RWPE1 (cell line): Measurements from ENCODE around the gene EPS8.

ENCODE experiments used
- CTCF ChIA-PET: fragments of 350-600 bp; sonication (Branson Sonifier 250); formaldehyde crosslinking; extraction: SDS; loops from one replicate; lab custom pipeline; 2021; lab: Yijun Ruan, JAX
- POLR2A ChIA-PET: fragments of 400-600 bp; formaldehyde crosslinking; extraction: SDS; loops from one replicate; lab custom pipeline; 2020; ENCODE audit warnings: antibody characterized with exemption; ENCODE audit not compliant: low non-redundant PET; lab: Yijun Ruan, JAX
- DNase-seq: peaks from one replicate; pipeline ENCODE4 v3.0.0; 2012; ENCODE audit warnings: low spot score
- H3K27ac ChIP-seq: fragments of 450-650 bp; 2 replicates; pipeline ENCODE4 v1.5.1; 2017
- CTCF ChIP-seq: fragments of 450-650 bp; conservative IDR thresholded peaks from 2 replicates; pipeline ENCODE4 v1.5.1; 2017; ENCODE audit warnings: low read depth, mild to moderate bottlenecking

EPS8 gene

GRCh38 chr12:15702276-15702675 lies 86.9 kb downstream of the EPS8 start:
- no peak for TF ChIP-seq CTCF
- no peak overlapping the region for H3K27ac ChIP-seq
- no peak for DNase-seq
- ChIA-PET POLR2A (no interaction called here), CTCF (no interaction called here)

DNA sequence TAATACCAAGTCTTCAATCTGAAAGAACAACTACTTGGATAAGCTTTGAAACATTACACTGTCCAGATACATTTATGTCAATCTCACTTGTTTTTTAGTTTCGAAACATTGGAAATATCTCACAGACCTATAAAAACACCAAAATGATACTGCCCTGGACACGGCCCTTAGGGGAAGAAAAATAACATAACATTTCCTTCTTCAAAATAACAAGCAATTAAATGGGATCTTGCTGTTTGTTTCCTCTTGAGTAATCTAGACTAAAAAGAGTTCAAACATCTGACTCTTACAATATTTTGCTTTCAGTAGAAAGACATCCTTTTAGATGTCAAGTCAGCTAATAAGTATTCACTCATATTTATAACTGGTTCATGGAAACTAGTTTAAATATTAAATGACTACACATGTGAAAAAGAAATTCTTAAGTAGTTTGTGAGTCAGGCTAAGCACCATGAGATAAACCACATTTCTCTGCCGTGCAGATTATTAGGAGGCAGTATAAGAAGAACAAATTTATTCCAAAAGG lies 87.5 kb downstream of the EPS8 start:
- no peak overlapping the region for H3K27ac ChIP-seq
- POLR2A ChIA-PET = no interaction called here
- DNase-seq = no peak
- CTCF ChIA-PET = no interaction called here
- TF ChIP-seq CTCF = no peak

DNA sequence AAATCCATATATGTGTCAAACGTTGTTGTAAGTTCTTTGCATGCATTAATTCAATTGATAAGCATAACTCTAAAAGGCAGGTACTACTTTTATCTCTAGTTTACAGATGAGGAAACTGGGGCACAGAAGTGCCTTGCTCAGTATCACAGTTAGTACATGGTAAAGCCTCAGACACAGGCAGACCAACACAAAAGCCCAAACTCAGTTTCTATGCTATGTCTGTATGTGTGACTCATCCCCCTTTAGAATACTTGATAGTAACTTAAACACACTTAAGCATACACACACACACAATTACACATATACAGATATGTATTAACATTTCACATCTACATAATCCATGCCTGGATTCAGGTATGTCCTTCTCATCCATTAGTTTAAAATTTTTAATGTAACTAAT lies 88.0 kb downstream of the EPS8 start:
- TF ChIP-seq CTCF = no peak
- H3K27ac ChIP-seq = no peak overlapping the region
- ChIA-PET CTCF (no interaction called here), POLR2A (no interaction called here)
- DNase-seq = peak; percentile 6

GRCh38 chr12:15700595-15700994 lies 88.6 kb downstream of the EPS8 start:
- DNase-seq = peak; percentile 56
- POLR2A ChIA-PET = no interaction called here
- no peak for TF ChIP-seq CTCF
- H3K27ac ChIP-seq = no peak overlapping the region
- CTCF ChIA-PET = no interaction called here

GRCh38 chr12:15699886-15700285 lies 89.3 kb downstream of the EPS8 start:
- no peak for DNase-seq
- POLR2A ChIA-PET = no interaction called here
- TF ChIP-seq CTCF = no peak
- CTCF ChIA-PET = no interaction called here
- H3K27ac ChIP-seq = peak overlapping the region; percentile 53; the same call in 1 of the 2 replicates

DNA sequence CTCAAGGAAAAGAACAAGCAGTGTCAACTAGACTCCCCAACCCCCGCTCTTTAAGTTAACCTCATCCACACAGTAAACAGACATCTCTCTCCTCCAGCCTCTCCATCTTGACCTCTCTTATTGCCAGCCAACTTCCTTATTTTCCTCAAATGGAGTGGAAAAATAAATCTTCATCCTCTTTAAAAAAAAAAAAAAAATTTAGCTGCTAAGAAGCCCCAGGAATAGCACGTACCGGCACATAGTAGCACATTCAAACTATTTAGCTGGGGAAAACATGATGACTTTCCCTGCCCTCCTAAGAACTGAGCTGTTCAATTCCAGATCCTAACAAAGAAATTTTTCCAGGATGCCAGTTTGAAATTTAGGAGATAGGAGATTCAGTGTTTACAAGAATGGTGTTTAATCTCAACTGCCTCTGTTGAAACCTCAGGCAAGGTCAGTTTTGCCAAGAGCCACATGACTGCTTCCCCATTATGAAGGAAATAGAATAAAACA lies 90.8 kb downstream of the EPS8 start:
- no peak for DNase-seq
- H3K27ac ChIP-seq = no peak overlapping the region
- POLR2A ChIA-PET = no interaction called here
- CTCF ChIA-PET = no interaction called here
- TF ChIP-seq CTCF = no peak

GRCh38 chr12:15697201-15697600 lies 92.0 kb downstream of the EPS8 start:
- H3K27ac ChIP-seq = no peak overlapping the region
- POLR2A ChIA-PET = no interaction called here
- DNase-seq = no peak
- TF ChIP-seq CTCF = no peak
- CTCF ChIA-PET = no interaction called here
